IMR-90 (cell line): ENCODE data around the gene FOXN3. TPM values are rescaled to one million over a fixed set of nuclear protein-coding genes. Genes with fewer than 3 reads are reported as not detected.

Experiments used
- ATAC-seq: fragments of 200-7000 bp; cut with Tn5 transposase; 2 replicates; pipeline ENCODE4 v1.9.1; 2020; ENCODE audit warnings: low read depth, mild to moderate bottlenecking, moderate library complexity
- BruUV-seq: library from RNA; stranded (reverse); fragments of 400-500 nt; replicated peaks from 2 replicates; lab custom pipeline; 2021; lab: Mats Ljungman, UMichigan
- CTCF ChIA-PET: fragments of 300-600 bp; formaldehyde crosslinking; extraction: SDS; loops from one replicate; lab custom pipeline; 2021; ENCODE audit warnings: antibody characterized with exemption; lab: Yijun Ruan, JAX
- POLR2A ChIA-PET: fragments of 300-600 bp; sonication (Branson Sonifier 250); formaldehyde crosslinking; loops from one replicate; lab custom pipeline; 2022; ENCODE audit warnings: antibody characterized with exemption; ENCODE audit not compliant: unreplicated experiment; lab: Charles Lee
- DNase-seq: peaks from one replicate; pipeline ENCODE4 v3.0.0; 2013
- H2AFZ ChIP-seq: replicated peaks from 2 replicates; pipeline ENCODE3; 2013; ENCODE audit warnings: low read length, mild to moderate bottlenecking; ENCODE audit not compliant: poor library complexity
- H2AK5ac ChIP-seq: 2 replicates; pipeline ENCODE4 v1.6.1; 2013; ENCODE audit warnings: low read depth, low read length, inconsistent platforms
- H2AK9ac ChIP-seq: replicated peaks from 2 replicates; pipeline ENCODE3; 2013; ENCODE audit warnings: mild to moderate bottlenecking, low read depth, low read length, moderate library complexity; ENCODE audit not compliant: poor library complexity
- H2BK120ac ChIP-seq: 2 replicates; pipeline ENCODE4 v1.6.1; 2013; ENCODE audit warnings: low read depth, low read length, inconsistent platforms
- H2BK15ac ChIP-seq: 3 replicates; pipeline ENCODE4 v1.6.1; 2013; ENCODE audit warnings: low read depth, low read length, inconsistent platforms
- H2BK20ac ChIP-seq: 2 replicates; pipeline ENCODE4 v1.6.1; 2013; ENCODE audit warnings: low read depth, mild to moderate bottlenecking, inconsistent platforms, low read length, moderate library complexity
- H2BK5ac ChIP-seq: 2 replicates; pipeline ENCODE4 v1.6.1; 2013; ENCODE audit warnings: mild to moderate bottlenecking, low read depth, low read length, inconsistent platforms; ENCODE audit not compliant: poor library complexity, severe bottlenecking
- H3K14ac ChIP-seq: replicated peaks from 2 replicates; pipeline ENCODE4 v1.6.1; 2013; ENCODE audit warnings: low read depth, low read length, inconsistent platforms
- H3K18ac ChIP-seq: 2 replicates; pipeline ENCODE4 v1.6.1; 2013; ENCODE audit warnings: low read depth, low read length, control low read depth
- H3K23ac ChIP-seq: 2 replicates; pipeline ENCODE4 v1.6.1; 2013; ENCODE audit warnings: low read depth, low read length, inconsistent platforms
- H3K27ac ChIP-seq: 2 replicates; pipeline ENCODE4 v1.5.1; 2013; ENCODE audit warnings: mild to moderate bottlenecking, control low read depth, low read length; ENCODE audit not compliant: insufficient read depth
- H3K27me3 ChIP-seq: 2 replicates; pipeline ENCODE4 v1.6.1; 2013; ENCODE audit warnings: low read length; ENCODE audit not compliant: control insufficient read depth, insufficient read depth
- H3K36me3 ChIP-seq: 2 replicates; pipeline ENCODE4 v1.6.1; 2013; ENCODE audit warnings: low read length, mixed read lengths; ENCODE audit not compliant: control insufficient read depth, insufficient read depth
- H3K4ac ChIP-seq: 2 replicates; pipeline ENCODE4 v1.6.1; 2013; ENCODE audit warnings: low read depth, low read length, inconsistent platforms
- H3K4me1 ChIP-seq: 2 replicates; pipeline ENCODE4 v1.6.1; 2013; ENCODE audit warnings: low read length, mixed read lengths; ENCODE audit not compliant: control insufficient read depth, insufficient read depth
- H3K4me2 ChIP-seq: 2 replicates; pipeline ENCODE4 v1.6.1; 2013; ENCODE audit warnings: low read depth, mild to moderate bottlenecking, control low read depth, low read length, moderate library complexity
- H3K4me3 ChIP-seq: 2 replicates; pipeline ENCODE4 v1.5.1; 2013; ENCODE audit warnings: low read depth, mild to moderate bottlenecking, control low read depth, low read length, moderate library complexity; ENCODE audit not compliant: insufficient read depth
- H3K56ac ChIP-seq: 2 replicates; pipeline ENCODE4 v1.6.1; 2013; ENCODE audit warnings: low read length, inconsistent platforms; ENCODE audit not compliant: insufficient read depth; ENCODE audit errors: extremely low read depth
- H3K79me1 ChIP-seq, 2 experiments: 2 replicates each; pipeline ENCODE4 v1.6.1; 2013; ENCODE audit warnings: low read length in 2 of 2, inconsistent platforms in 1 of 2, low read depth in 1 of 2
- H3K9ac ChIP-seq: 2 replicates; pipeline ENCODE4 v1.6.1; 2013; ENCODE audit warnings: low read depth, low read length, control low read depth
- H3K9me1 ChIP-seq: 2 replicates; pipeline ENCODE4 v1.6.1; 2013; ENCODE audit warnings: low read length, inconsistent platforms; ENCODE audit not compliant: insufficient read depth
- H3K9me3 ChIP-seq: 2 replicates; pipeline ENCODE4 v1.6.1; 2013; ENCODE audit warnings: low read length; ENCODE audit not compliant: control insufficient read depth, insufficient read depth
- H4K20me1 ChIP-seq: 2 replicates; pipeline ENCODE4 v1.6.1; 2013; ENCODE audit warnings: low read length, inconsistent platforms; ENCODE audit not compliant: insufficient read depth
- H4K5ac ChIP-seq: 2 replicates; pipeline ENCODE4 v1.6.1; 2013; ENCODE audit warnings: mild to moderate bottlenecking, low read depth, low read length, control low read depth
- H4K8ac ChIP-seq, 2 experiments: 2 replicates each; pipeline ENCODE4 v1.6.1; 2013; ENCODE audit warnings: low read depth in 2 of 2, low read length in 2 of 2, control low read depth in 1 of 2, inconsistent platforms in 1 of 2
- H4K91ac ChIP-seq: 2 replicates; pipeline ENCODE4 v1.6.1; 2013; ENCODE audit warnings: low read depth, low read length, inconsistent platforms; ENCODE audit not compliant: insufficient read depth
- CHD1 ChIP-seq: IDR thresholded peaks from 2 replicates; pipeline ENCODE4 v1.6.1; 2012; ENCODE audit warnings: low read depth, low read length, improper control_type of control experiment
- CTCF ChIP-seq: conservative IDR thresholded peaks from 2 replicates; pipeline ENCODE4 v1.5.1; 2012; ENCODE audit warnings: mild to moderate bottlenecking, low read depth, low read length, improper control_type of control experiment
- FOS ChIP-seq: fragments of 150-350 bp; IDR thresholded peaks from 2 replicates; pipeline ENCODE4 v1.6.1; 2016; ENCODE audit warnings: low read depth, low read length
- MAFK ChIP-seq: IDR thresholded peaks from 2 replicates; pipeline ENCODE4 v1.6.1; 2012; ENCODE audit warnings: low read depth, low read length, improper control_type of control experiment
- NFE2L2 ChIP-seq: fragments of 150-350 bp; IDR thresholded peaks from 2 replicates; pipeline ENCODE4 v1.6.1; 2016; ENCODE audit warnings: low read depth, mild to moderate bottlenecking, low read length
- POLR2A ChIP-seq: IDR thresholded peaks from 2 replicates; pipeline ENCODE4 v1.6.1; 2012; ENCODE audit warnings: mild to moderate bottlenecking, low read depth, low read length
- RCOR1 ChIP-seq: IDR thresholded peaks from 2 replicates; pipeline ENCODE4 v1.6.1; 2012; ENCODE audit warnings: mild to moderate bottlenecking, low read length, improper control_type of control experiment; ENCODE audit not compliant: insufficient replicate concordance
- SMC3 ChIP-seq: fragments of 150-350 bp; IDR thresholded peaks from 2 replicates; pipeline ENCODE4 v1.6.1; 2016; ENCODE audit warnings: low read depth, mild to moderate bottlenecking, antibody characterized with exemption, low read length, moderate library complexity
- USF2 ChIP-seq: fragments of 150-350 bp; IDR thresholded peaks from 2 replicates; pipeline ENCODE4 v1.6.1; 2017; ENCODE audit warnings: mild to moderate bottlenecking, antibody characterized with exemption, low read length, low read depth
- WGBS, 2 experiments: methylation state at CpG; one replicate each; pipeline versions ENCODE4 v1.1.5 to v1.1.7; 2013; ENCODE audit warnings: missing lambda C conversion rate in 2 of 2; ENCODE audit not compliant: insufficient read length in 1 of 2; ENCODE audit errors: extremely low coverage in 2 of 2; 5-methylcytosine and 5-hydroxymethylcytosine counted together
- dilution Hi-C: fragments of 300-500 bp; cut with HindIII; formaldehyde crosslinking; loops from one replicate; pipeline ENCODE4 v1.14.3; 2018; ENCODE audit warnings: low sequenced_read_pairs; ENCODE audit not compliant: unreplicated experiment
- in situ Hi-C: fragments of 300-500 bp; cut with MboI; formaldehyde crosslinking; loops from 3 replicates; pipeline ENCODE4 v1.14.3; 2019; ENCODE audit warnings: low sequenced_read_pairs, inconsistent platforms, mixed read lengths
- intact Hi-C: fragments of 100-400 bp; cut with micrococcal nuclease; formaldehyde crosslinking; loops from 2 replicates; pipeline ENCODE4 v1.10.0; 2022
- polyA plus RNA-seq, 3 experiments: library from polyadenylated mRNA; depleted of rRNA; stranded (reverse); fragments of >200 nt; gene quantifications; 2 replicates each; pipeline ENCODE4 v1.2.3, GENCODE V29; 2012; ENCODE audit warnings: low replicate concordance in 1 of 3
- total RNA-seq: library from RNA; depleted of rRNA; stranded (reverse); fragments of >200 nt; gene quantifications from 2 replicates; pipeline ENCODE4 v1.2.3, GENCODE V29; 2012

Gene FOXN3
- total and polyA plus RNA-seq, 2 of the 4 experiments (the other 2 are of a cell fraction), result 22.6 to 33.7 TPM

- no peaks in the 10 kb centered on the region for H3K36me3 ChIP-seq
- ATAC-seq, result no peak
- TF ChIP-seq CTCF (no peak), CHD1 (no peak), SMC3 (no peak), NFE2L2 (peak; percentile 54; the same call in 1 of the 2 replicates), FOS (no peak), USF2 (no peak), RCOR1 (no peak), POLR2A (no peak), MAFK (no peak)
- H3K79me1 ChIP-seq, result peaks cover 28 to 64% of the 10 kb centered on the region in 2 experiments
- H2BK20ac ChIP-seq, result no peak overlapping the region; the same call in 1 of the 2 replicates
- H3K56ac ChIP-seq, result no peak overlapping the region
- no peak overlapping the region for H4K5ac ChIP-seq
- H4K20me1 ChIP-seq, result peaks cover 18% of the 10 kb centered on the region
- no peak overlapping the region for H3K23ac ChIP-seq
- H2BK120ac ChIP-seq, result no peak overlapping the region
- no peak overlapping the region for H2BK5ac ChIP-seq
- H3K9me1 ChIP-seq, result peaks cover 16% of the 10 kb centered on the region
- H3K9me3 ChIP-seq, result no peaks in the 10 kb centered on the region
- H3K27ac ChIP-seq, result no peak overlapping the region
- H3K4me1 ChIP-seq, result peaks cover 15% of the 10 kb centered on the region
- H3K18ac ChIP-seq, result no peak overlapping the region
- in situ Hi-C loops, result no loop called here
- dilution Hi-C loops, result no loop called here
- no peaks in the 10 kb centered on the region for H3K27me3 ChIP-seq
- H4K91ac ChIP-seq, result no peak overlapping the region
- H4K8ac ChIP-seq, result no peak overlapping the region
- H2BK15ac ChIP-seq, result no peak overlapping the region
- WGBS, 2 experiments, result no CpG with 5 or more reads among the region's 10 CpGs
- no peak overlapping the region for H3K9ac ChIP-seq
- no peak overlapping the region for H2AFZ ChIP-seq
- no peak overlapping the region for H2AK9ac ChIP-seq
- peak overlapping the region; percentile 63; the same call in 1 of the 2 replicates for H2AK5ac ChIP-seq
- POLR2A ChIA-PET, result interaction anchor here (0.6 kb wide), 2 partner anchors 31 to 267 kb away, joined by 3 to 5 read pairs; no protein-coding TSS in a partner anchor
- no peak overlapping the region; the same call in 1 of the 2 replicates for H3K4ac ChIP-seq
- H3K4me3 ChIP-seq, result no peak overlapping the region
- CTCF ChIA-PET, result no interaction called here
- BruUV-seq, result no TSS peak
- H3K14ac ChIP-seq, result no peak overlapping the region
- DNase-seq, result peak; percentile 54
- intact Hi-C loops, result loop anchor here (10.0 kb wide), 2 partner anchors 106 to 264 kb away; partner anchors contain the start of gene FOXN3
- no peak overlapping the region for H3K4me2 ChIP-seq
Observed at GRCh38 chr14:89308232-89308959, 108.6 kb downstream of the FOXN3 start.
